Stimulated activated CD8-positive, alpha-beta memory T cell treated with anti-CD3 and anti-CD28 coated beads, Interleukin-7, amount 100 ng/mL, for 1 hour (primary cell): ENCODE results near the gene NR1I3.
"Not testable (repeated sequence)": the region's sequence is repeated elsewhere in the genome, so short reads cannot be mapped to it uniquely, and the experiment has no call there.

ENCODE experiments used
- DNase-seq, 2 donors: peaks; one replicate each; pipeline ENCODE4 v3.0.0-alpha.2; 2020; ENCODE audit warnings: low read depth in 2 of 2

NR1I3 gene

GRCh38 chr1:161238039-161238473 lies at the start of gene NR1I3:
TSS of gene NR1I3 (minus strand) at chr1:161238203. CDS start at chr1:161236565, 1,638 bp downstream.
- DNase-seq: no peak

- no peak for DNase-seq
Observed at GRCh38 chr1:161287482-161288054, 49.6 kb upstream of the NR1I3 start.

GRCh38 chr1:161285521-161285920 lies 47.5 kb upstream of the NR1I3 start:
- DNase-seq: no peak

- DNase-seq: no peak
Observed at GRCh38 chr1:161285113-161285512, 47.1 kb upstream of the NR1I3 start.

GRCh38 chr1:161282991-161283390 lies 45.0 kb upstream of the NR1I3 start:
- DNase-seq: no peak

GRCh38 chr1:161274874-161275273 lies 36.9 kb upstream of the NR1I3 start:
- no peak for DNase-seq

GRCh38 chr1:161273402-161273801 lies 35.4 kb upstream of the NR1I3 start:
- no peak for DNase-seq

GRCh38 chr1:161267321-161267720 lies 29.3 kb upstream of the NR1I3 start:
- no peak for DNase-seq

- DNase-seq: no peak
Observed at GRCh38 chr1:161266836-161267235, 28.8 kb upstream of the NR1I3 start.

GRCh38 chr1:161266202-161266601 lies 28.2 kb upstream of the NR1I3 start:
- DNase-seq: no peak

GRCh38 chr1:161265305-161265704 lies 27.3 kb upstream of the NR1I3 start:
- DNase-seq: no peak

- DNase-seq: no peak
Observed at GRCh38 chr1:161261261-161262235, 23.5 kb upstream of the NR1I3 start.

- DNase-seq: no peak
Observed at GRCh38 chr1:161260376-161261260, 22.6 kb upstream of the NR1I3 start.

GRCh38 chr1:161259765-161260164 lies 21.8 kb upstream of the NR1I3 start:
- no peak for DNase-seq

- no peak for DNase-seq
Observed at GRCh38 chr1:161259345-161259702, 21.3 kb upstream of the NR1I3 start.

GRCh38 chr1:161258439-161259344 lies 20.7 kb upstream of the NR1I3 start, which contains the start of gene PCP4L1:
TSS of gene PCP4L1 (plus strand) at chr1:161258745. CDS start at chr1:161258975, 230 bp downstream.
- DNase-seq: no peak

GRCh38 chr1:161257109-161257508 lies 19.1 kb upstream of the NR1I3 start:
- DNase-seq: not testable (repeated sequence)

- not testable (repeated sequence) for DNase-seq
Observed at GRCh38 chr1:161255955-161256520, 18.0 kb upstream of the NR1I3 start.

- not testable (repeated sequence) for DNase-seq
Observed at GRCh38 chr1:161255302-161255701, 17.3 kb upstream of the NR1I3 start.

- no peak for DNase-seq
Observed at GRCh38 chr1:161251579-161251978, 13.6 kb upstream of the NR1I3 start.
